Parathyroid adenoma (tissue), 2 donors: ENCODE measurements around the gene NCBP2.

Experiments used
- H2AFZ ChIP-seq: fragments of 300-600 bp; sonication (generic); one replicate; pipeline ENCODE4 v1.7.0; 2017; ENCODE audit warnings: antibody characterized with exemption, mild to moderate bottlenecking
- H3K27ac ChIP-seq: fragments of 300-600 bp; sonication (generic); one replicate; pipeline ENCODE4 v1.7.0; 2017
- H3K27me3 ChIP-seq: fragments of 300-600 bp; sonication (generic); one replicate; pipeline ENCODE4 v1.7.0; 2017; ENCODE audit warnings: low read length; ENCODE audit not compliant: control insufficient read depth, insufficient read depth
- H3K36me3 ChIP-seq: fragments of 300-600 bp; sonication (generic); one replicate; pipeline ENCODE4 v1.7.0; 2017; ENCODE audit warnings: low read length; ENCODE audit not compliant: control insufficient read depth, insufficient read depth
- H3K4me1 ChIP-seq: fragments of 300-600 bp; sonication (generic); one replicate; pipeline ENCODE4 v1.7.0; 2017; ENCODE audit warnings: control low read depth
- H3K4me2 ChIP-seq: fragments of 300-600 bp; sonication (generic); one replicate; pipeline ENCODE4 v1.7.0; 2017; ENCODE audit warnings: low read length
- H3K4me3 ChIP-seq: fragments of 300-600 bp; sonication (generic); one replicate; pipeline ENCODE4 v1.7.0; 2017; ENCODE audit warnings: low read depth, low read length
- H3K79me2 ChIP-seq: fragments of 300-600 bp; sonication (generic); one replicate; pipeline ENCODE4 v1.7.0; 2017; ENCODE audit warnings: control low read depth
- H3K9ac ChIP-seq: fragments of 300-600 bp; sonication (generic); one replicate; pipeline ENCODE4 v1.7.0; 2017; ENCODE audit warnings: mild to moderate bottlenecking
- H3K9me3 ChIP-seq: fragments of 300-600 bp; sonication (generic); one replicate; pipeline ENCODE4 v1.7.0; 2017; ENCODE audit warnings: low read length; ENCODE audit not compliant: control insufficient read depth
- CTCF ChIP-seq: fragments of 300-600 bp; sonication (generic); IDR thresholded peaks from one replicate; pipeline ENCODE4 v1.7.0; 2017; ENCODE audit warnings: antibody characterized with exemption, mild to moderate bottlenecking
- donor health status: primary hyperparathyroidism.

NCBP2 gene

DNA sequence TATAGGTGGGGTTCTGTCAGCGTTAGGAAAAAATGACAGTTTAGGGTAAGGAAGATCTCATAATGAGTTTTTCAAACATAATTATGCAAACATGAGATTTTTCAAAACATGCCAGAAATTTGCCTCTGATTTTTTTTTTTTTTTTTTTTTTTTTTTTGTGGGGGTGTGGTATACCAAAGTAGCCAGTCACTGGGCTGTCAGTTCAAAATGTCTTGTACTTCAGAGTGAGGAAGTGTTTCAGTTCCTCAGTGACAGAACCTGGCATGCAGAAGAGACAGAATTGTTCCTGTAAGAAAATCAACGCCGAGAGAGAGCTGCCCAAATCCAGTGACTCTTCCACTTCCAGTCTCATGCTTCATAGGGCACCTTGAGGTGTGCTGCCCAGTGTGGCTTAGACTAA lies 9.7 kb downstream of the NCBP2 start:
- no peak overlapping the region for H3K27ac ChIP-seq
- H3K9me3 ChIP-seq = no peaks in the 10 kb centered on the region
- H3K36me3 ChIP-seq = no peaks in the 10 kb centered on the region
- no peaks in the 10 kb centered on the region for H3K4me1 ChIP-seq
- H2AFZ ChIP-seq = no peak overlapping the region
- no peak for TF ChIP-seq CTCF
- no peak overlapping the region for H3K9ac ChIP-seq
- H3K79me2 ChIP-seq = no peaks in the 10 kb centered on the region
- H3K4me2 ChIP-seq = no peak overlapping the region
- no peak overlapping the region for H3K4me3 ChIP-seq
- H3K27me3 ChIP-seq = no peaks in the 10 kb centered on the region

GRCh38 chr3:196931828-196932587 lies 10.3 kb downstream of the NCBP2 start:
- TF ChIP-seq CTCF = no peak
- H2AFZ ChIP-seq = no peak overlapping the region
- no peak overlapping the region for H3K4me3 ChIP-seq
- no peaks in the 10 kb centered on the region for H3K27me3 ChIP-seq
- H3K27ac ChIP-seq = no peak overlapping the region
- no peaks in the 10 kb centered on the region for H3K79me2 ChIP-seq
- H3K9me3 ChIP-seq = no peaks in the 10 kb centered on the region
- H3K4me1 ChIP-seq = no peaks in the 10 kb centered on the region
- H3K36me3 ChIP-seq = no peaks in the 10 kb centered on the region
- H3K4me2 ChIP-seq = no peak overlapping the region
- H3K9ac ChIP-seq = no peak overlapping the region

DNA sequence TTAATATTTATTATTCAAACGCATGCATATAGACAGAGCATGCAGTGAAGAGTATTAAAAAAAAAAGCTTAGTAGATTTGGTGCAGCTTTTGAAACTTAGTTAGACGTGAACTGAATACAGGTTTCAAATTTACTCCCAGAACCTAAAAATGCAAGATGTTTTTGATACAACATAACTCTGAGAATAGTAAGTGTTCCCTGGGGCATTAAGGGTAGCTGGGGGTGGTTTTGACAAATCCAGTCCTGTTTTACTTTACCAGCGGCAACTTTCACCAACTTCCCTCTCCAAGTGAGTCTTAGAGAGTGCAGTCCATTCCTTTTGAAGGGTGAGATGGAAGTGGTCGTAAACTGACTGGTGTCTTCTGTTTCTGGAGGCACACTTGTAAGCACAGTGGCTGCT lies 11.2 kb downstream of the NCBP2 start:
- Histone ChIP-seq H3K27ac (no peak overlapping the region), H3K36me3 (no peaks in the 10 kb centered on the region), H3K9ac (no peak overlapping the region), H3K9me3 (no peaks in the 10 kb centered on the region), H2AFZ (no peak overlapping the region), H3K27me3 (no peaks in the 10 kb centered on the region), H3K4me3 (no peak overlapping the region), H3K4me1 (no peaks in the 10 kb centered on the region), H3K4me2 (no peak overlapping the region), H3K79me2 (no peaks in the 10 kb centered on the region)
- no peak for TF ChIP-seq CTCF

DNA sequence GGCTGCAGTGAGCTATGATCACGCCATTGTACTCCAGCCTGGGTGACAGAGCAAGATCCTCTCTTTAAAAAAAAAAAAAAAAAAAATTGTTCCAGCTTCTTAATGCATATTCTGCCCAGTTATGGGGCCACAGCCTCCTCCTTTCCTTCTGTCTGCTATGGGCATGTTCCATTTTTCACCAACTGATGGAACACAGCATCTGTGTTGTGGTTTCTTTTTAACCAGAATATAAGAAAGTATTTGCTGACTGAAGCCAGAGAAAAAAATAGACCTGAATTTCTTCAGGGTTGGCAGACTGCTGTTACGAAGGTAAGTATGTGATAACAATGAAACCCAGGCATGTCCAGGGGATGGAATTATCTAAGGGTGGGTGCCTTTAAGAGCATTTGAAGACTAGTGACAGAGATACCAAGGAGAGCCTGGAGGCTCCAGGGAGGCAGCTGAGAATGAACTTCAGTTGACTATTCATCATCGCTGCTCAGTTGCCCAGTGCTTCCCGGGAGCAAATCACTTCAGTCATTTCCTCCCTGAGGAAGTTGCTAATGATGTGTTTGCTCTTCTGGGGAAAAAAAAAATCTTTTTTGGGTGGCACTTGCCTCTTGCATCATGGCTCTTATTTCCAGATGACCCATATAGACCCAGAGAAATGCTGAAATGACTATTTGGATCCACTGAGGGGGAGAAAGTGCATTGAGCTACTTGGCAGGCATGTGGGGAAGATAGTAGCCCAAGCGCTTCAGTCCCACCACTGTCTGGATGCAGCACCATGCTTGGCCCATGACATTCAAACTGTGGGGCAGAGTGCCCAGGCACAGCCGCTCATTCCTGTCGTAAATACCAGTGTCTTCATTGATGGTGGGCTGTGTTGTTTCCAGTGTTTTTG lies 14.5 kb downstream of the NCBP2 start:
- H3K27ac ChIP-seq = no peak overlapping the region
- H3K4me2 ChIP-seq = no peak overlapping the region
- H3K79me2 ChIP-seq = peaks cover 6% of the 10 kb centered on the region
- H3K4me1 ChIP-seq = no peaks in the 10 kb centered on the region
- no peaks in the 10 kb centered on the region for H3K36me3 ChIP-seq
- H3K9me3 ChIP-seq = no peaks in the 10 kb centered on the region
- no peak for TF ChIP-seq CTCF
- H3K9ac ChIP-seq = no peak overlapping the region
- H2AFZ ChIP-seq = no peak overlapping the region
- no peaks in the 10 kb centered on the region for H3K27me3 ChIP-seq
- H3K4me3 ChIP-seq = no peak overlapping the region
